Fibroblast of lung (primary cell): Measurements from ENCODE around the gene HSF4.

Experiments
- CTCF ChIP-seq, 2 donors: IDR thresholded peaks in 1 of 2; conservative IDR thresholded peaks in 1 of 2; 1 replicate in 1 of 2; 2 replicates in 1 of 2; pipeline ENCODE4 v1.5.1; 2011 to 2012; ENCODE audit warnings: low read length in 2 of 2, control low read depth in 1 of 2, inconsistent platforms in 1 of 2, low read depth in 1 of 2, mild to moderate bottlenecking in 1 of 2
- EZH2 ChIP-seq: IDR thresholded peaks from 2 replicates; pipeline ENCODE4 v1.5.1; 2012; ENCODE audit warnings: low read length, control low read depth, mild to moderate bottlenecking; ENCODE audit errors: missing control alignments

GRCh38 chr16:67169642-67170167, 5.2 kb downstream of the HSF4 start:
- TF ChIP-seq CTCF (conservative IDR thresholded peaks at IDR 0.05 in 1 of 2, IDR thresholded peaks at IDR 0.05 in 1 of 2; ENCODE audit: low read depth in 1 of 2, low read length in 2 of 2) (peak; percentile 52 to 66), EZH2 (no peak)
